SU-DHL-6 (cell line): ENCODE measurements around the gene ATP6V0A1.

ENCODE experiments used
- H2AFZ ChIP-seq: fragments of 200-600 bp; sonication (generic); 2 replicates; pipeline ENCODE4 v1.6.1; 2014; ENCODE audit warnings: low read depth, mild to moderate bottlenecking, moderate library complexity, mixed read lengths, antibody characterized with exemption, low read length; ENCODE audit not compliant: severe bottlenecking
- H3F3A ChIP-seq: fragments of 200-600 bp; shearing (Covaris generic); 2 replicates; pipeline ENCODE4 v1.6.0; 2016; ENCODE audit warnings: antibody characterized with exemption, mild to moderate bottlenecking; ENCODE audit not compliant: insufficient read depth
- H3K27ac ChIP-seq: fragments of 200-600 bp; sonication (generic); 2 replicates; pipeline ENCODE4 v1.5.1; 2016; ENCODE audit warnings: low read depth, mild to moderate bottlenecking, low read length, moderate library complexity, mixed read lengths
- H3K27me3 ChIP-seq: fragments of 200-600 bp; sonication (generic), shearing (Covaris generic); 2 replicates; pipeline ENCODE4 v1.6.0; 2014; ENCODE audit warnings: mild to moderate bottlenecking, low read length
- H3K36me3 ChIP-seq: fragments of 200-600 bp; sonication (generic); 2 replicates; pipeline ENCODE4 v1.6.1; 2014; ENCODE audit warnings: mild to moderate bottlenecking, low read length, mixed read lengths
- H3K4me2 ChIP-seq: fragments of 300-600, 200-600 bp; shearing (Covaris generic), sonication (generic); 2 replicates; pipeline ENCODE4 v1.6.0; 2014; ENCODE audit warnings: low read length, low read depth, mild to moderate bottlenecking; ENCODE audit not compliant: poor library complexity, severe bottlenecking
- H3K4me3 ChIP-seq: fragments of 200-600 bp; sonication (generic); 2 replicates; pipeline ENCODE4 v1.5.1; 2014; ENCODE audit warnings: antibody characterized with exemption, low read length, mild to moderate bottlenecking, mixed read lengths; ENCODE audit not compliant: insufficient read depth, poor library complexity, severe bottlenecking
- H3K79me2 ChIP-seq: fragments of 200-600 bp; sonication (generic); 2 replicates; pipeline ENCODE4 v1.6.1; 2014; ENCODE audit warnings: mild to moderate bottlenecking, low read length, moderate library complexity; ENCODE audit not compliant: insufficient read depth
- H3K9ac ChIP-seq: fragments of 200-600 bp; sonication (generic); 2 replicates; pipeline ENCODE4 v1.7.0; 2014; ENCODE audit warnings: mild to moderate bottlenecking, low read length
- H3K9me2 ChIP-seq: fragments of 200-600 bp; sonication (generic); replicated peaks from 2 replicates; pipeline ENCODE4 v1.6.1; 2014; ENCODE audit warnings: low read length; ENCODE audit not compliant: insufficient read depth
- H3K9me3 ChIP-seq: fragments of 200-600 bp; sonication (generic); 2 replicates; pipeline ENCODE4 v1.6.1; 2014; ENCODE audit warnings: low read length, mixed read lengths; ENCODE audit not compliant: insufficient read depth
- H4K20me1 ChIP-seq: fragments of 200-600 bp; sonication (generic); 2 replicates; pipeline ENCODE4 v1.6.1; 2014; ENCODE audit warnings: low read depth, mild to moderate bottlenecking, antibody characterized with exemption, low read length, moderate library complexity, mixed read lengths
- EZH2phosphoT487 ChIP-seq: fragments of 200-600 bp; sonication (generic), shearing (Covaris generic); conservative IDR thresholded peaks from 2 replicates; pipeline ENCODE4 v1.6.1; 2018; ENCODE audit warnings: mild to moderate bottlenecking, antibody characterized with exemption, low read length, moderate library complexity, mixed read lengths
- TF ChIP-seq, protein P1 (sequence below): fragments of 200-600 bp; sonication (generic); IDR thresholded peaks from one replicate; pipeline ENCODE4 v1.5.1; 2017; ENCODE audit warnings: antibody characterized with exemption, mild to moderate bottlenecking, low read length, moderate library complexity; ENCODE audit not compliant: insufficient read depth, poor library complexity, severe bottlenecking

ATP6V0A1 gene

DNA sequence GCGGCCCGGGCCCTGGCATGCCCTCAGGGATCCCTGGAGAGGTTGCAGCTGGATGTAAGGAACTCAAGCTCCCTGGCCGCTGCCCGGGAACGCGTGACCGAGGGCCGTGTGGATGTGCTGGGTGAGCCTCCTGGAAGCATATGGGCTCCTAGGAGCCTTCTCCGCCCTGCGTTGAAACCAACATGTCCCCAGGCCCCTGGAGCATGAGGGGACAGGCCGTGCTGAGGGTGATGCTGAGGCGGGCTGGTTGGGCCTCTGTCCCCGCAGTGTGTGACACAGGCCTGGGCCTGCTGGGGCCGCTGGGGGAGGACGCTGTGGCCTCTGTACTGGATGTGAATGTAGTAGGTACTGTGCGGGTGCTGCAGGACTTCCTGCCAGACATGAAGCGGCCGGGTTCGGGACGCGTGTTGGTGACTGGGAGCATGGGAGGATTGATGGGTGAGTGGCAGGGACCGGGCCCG, 88.4 kb downstream of the ATP6V0A1 start:
- Histone ChIP-seq H4K20me1 (no peaks in the 10 kb centered on the region), H3K9me2 (no peaks in the 10 kb centered on the region), H3K9me3 (no peaks in the 10 kb centered on the region), H3K27me3 (no peaks in the 10 kb centered on the region), H3K4me2 (no peak overlapping the region), H3K79me2 (no peaks in the 10 kb centered on the region), H3K9ac (no peak overlapping the region), H3K4me3 (no peak overlapping the region), H3K36me3 (no peaks in the 10 kb centered on the region), H2AFZ (no peak overlapping the region), H3F3A (no peaks in the 10 kb centered on the region), H3K27ac (no peak overlapping the region)
- no peak for TF ChIP-seq EZH2phosphoT487
- TF ChIP-seq, protein P1, sequence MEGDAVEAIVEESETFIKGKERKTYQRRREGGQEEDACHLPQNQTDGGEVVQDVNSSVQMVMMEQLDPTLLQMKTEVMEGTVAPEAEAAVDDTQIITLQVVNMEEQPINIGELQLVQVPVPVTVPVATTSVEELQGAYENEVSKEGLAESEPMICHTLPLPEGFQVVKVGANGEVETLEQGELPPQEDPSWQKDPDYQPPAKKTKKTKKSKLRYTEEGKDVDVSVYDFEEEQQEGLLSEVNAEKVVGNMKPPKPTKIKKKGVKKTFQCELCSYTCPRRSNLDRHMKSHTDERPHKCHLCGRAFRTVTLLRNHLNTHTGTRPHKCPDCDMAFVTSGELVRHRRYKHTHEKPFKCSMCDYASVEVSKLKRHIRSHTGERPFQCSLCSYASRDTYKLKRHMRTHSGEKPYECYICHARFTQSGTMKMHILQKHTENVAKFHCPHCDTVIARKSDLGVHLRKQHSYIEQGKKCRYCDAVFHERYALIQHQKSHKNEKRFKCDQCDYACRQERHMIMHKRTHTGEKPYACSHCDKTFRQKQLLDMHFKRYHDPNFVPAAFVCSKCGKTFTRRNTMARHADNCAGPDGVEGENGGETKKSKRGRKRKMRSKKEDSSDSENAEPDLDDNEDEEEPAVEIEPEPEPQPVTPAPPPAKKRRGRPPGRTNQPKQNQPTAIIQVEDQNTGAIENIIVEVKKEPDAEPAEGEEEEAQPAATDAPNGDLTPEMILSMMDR, result no peak

DNA sequence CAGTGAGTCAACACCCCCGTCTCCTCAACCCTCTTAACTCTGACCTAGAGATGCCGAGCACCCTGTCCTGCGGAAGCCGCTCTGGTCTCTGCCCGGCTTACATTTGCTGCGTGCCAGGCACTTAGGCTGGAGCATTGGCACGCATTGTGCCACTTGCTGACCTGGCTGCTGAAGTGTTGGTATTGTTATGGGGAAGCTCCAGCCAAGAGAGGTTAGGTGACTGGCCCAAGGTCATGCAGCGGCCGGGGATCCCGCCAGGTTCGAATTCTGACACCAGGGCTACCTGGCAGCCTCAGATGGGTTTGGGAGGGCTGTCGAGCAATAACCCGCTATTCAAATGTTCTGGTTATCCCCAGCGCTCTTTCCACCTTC, 89.0 kb downstream of the ATP6V0A1 start:
- Histone ChIP-seq H2AFZ (peak overlapping the region; percentile 53), H3K27ac (no peak overlapping the region), H3K27me3 (no peaks in the 10 kb centered on the region), H3K4me2 (peak overlapping the region; percentile 56), H3K9ac (peak overlapping the region; percentile 62), H3K4me3 (peak overlapping the region; percentile 28), H3K36me3 (no peaks in the 10 kb centered on the region), H3K9me2 (no peaks in the 10 kb centered on the region), H3F3A (no peaks in the 10 kb centered on the region), H4K20me1 (no peaks in the 10 kb centered on the region), H3K79me2 (no peaks in the 10 kb centered on the region), H3K9me3 (no peaks in the 10 kb centered on the region)
- TF ChIP-seq EZH2phosphoT487, result no peak
- TF ChIP-seq, protein P1, result no peak

DNA sequence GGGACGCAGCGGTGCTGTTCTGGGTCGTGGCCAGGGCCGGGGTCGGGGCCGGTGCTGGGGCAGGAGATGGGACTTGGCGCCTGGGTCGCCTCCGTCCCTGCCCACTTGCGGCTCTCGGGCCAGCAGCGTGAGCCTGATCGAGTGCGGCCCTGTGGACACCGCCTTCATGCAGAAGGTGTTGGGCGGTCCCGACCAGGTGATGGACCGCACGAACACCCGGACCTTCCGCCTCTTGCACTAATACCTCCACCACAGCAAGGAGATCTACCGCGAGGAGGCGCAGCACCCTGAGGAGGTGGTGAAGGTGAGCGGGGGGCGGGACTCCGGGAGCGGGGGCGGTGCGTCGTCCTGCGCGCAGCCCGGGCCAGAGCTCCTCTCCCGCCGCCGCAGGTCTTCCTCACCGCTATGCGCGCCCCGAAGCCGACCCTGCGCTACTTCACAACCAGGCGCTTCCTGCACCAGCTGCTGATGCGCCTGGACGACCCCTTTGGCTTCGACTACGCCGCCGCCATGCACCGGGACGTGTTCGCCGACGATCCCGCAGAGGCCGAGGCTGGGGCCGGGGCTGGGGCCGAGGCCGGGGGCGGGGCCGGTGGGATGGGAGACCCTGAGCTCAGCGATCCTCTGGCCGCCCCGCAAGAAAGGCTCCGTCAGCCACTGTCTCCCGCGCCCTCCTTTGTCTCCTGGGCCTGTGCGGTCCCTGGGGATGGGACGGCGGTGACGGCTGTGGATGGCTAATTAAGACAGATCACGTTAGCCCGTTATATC, 89.6 kb downstream of the ATP6V0A1 start:
- H2AFZ ChIP-seq, result peak overlapping the region; percentile 53

More for the DNA sequence above, 89.6 kb downstream of the ATP6V0A1 start:
- Histone ChIP-seq H3K27me3 (no peaks in the 10 kb centered on the region), H3F3A (no peaks in the 10 kb centered on the region), H3K4me3 (peak overlapping the region; percentile 50), H3K36me3 (no peaks in the 10 kb centered on the region), H3K27ac (no peak overlapping the region), H3K9me3 (no peaks in the 10 kb centered on the region), H3K9me2 (no peaks in the 10 kb centered on the region), H4K20me1 (no peaks in the 10 kb centered on the region), H3K4me2 (peak overlapping the region; percentile 56), H3K9ac (peak overlapping the region; percentile 62), H3K79me2 (no peaks in the 10 kb centered on the region)
- TF ChIP-seq, protein P1, result peak; percentile 66
- no peak for TF ChIP-seq EZH2phosphoT487
